22Rv1 (cell line): Measurements from ENCODE around the gene GAN.

Experiments used
- H3K27ac ChIP-seq: fragments of 450-650 bp; 2 replicates; pipeline ENCODE4 v1.5.1; 2017
- ZFX ChIP-seq: fragments of 450-650 bp; IDR thresholded peaks from 2 replicates; pipeline ENCODE4 v1.6.1; 2017; ENCODE audit warnings: antibody characterized with exemption, borderline replicate concordance
- TF ChIP-seq, protein P1 (sequence below): fragments of 450-650 bp; IDR thresholded peaks from 2 replicates; pipeline ENCODE4 v1.5.1; 2017; ENCODE audit warnings: mild to moderate bottlenecking

GAN gene

DNA sequence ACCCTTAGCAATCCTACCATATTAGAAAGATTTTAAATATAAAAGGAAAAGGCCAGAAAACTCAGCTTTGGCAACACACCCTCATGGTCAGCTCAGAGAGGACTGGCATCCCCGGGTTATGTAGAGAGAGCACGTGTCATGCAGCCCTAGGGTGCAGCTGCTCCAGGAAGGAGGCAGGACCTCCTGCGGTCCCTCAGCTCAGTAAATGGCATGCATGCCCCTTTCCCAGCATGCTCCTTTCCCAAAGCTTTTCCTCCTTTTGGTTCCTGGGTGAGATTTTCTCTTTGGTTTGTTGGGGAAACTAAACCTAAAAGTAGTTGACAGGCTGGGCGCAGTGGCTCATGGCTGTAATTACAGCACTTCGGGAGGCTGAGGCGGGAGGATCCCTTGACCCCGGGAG is 3.9 kb downstream of the GAN start:
- H3K27ac ChIP-seq: no peak overlapping the region
- TF ChIP-seq ZFX: no peak
- TF ChIP-seq, protein P1, sequence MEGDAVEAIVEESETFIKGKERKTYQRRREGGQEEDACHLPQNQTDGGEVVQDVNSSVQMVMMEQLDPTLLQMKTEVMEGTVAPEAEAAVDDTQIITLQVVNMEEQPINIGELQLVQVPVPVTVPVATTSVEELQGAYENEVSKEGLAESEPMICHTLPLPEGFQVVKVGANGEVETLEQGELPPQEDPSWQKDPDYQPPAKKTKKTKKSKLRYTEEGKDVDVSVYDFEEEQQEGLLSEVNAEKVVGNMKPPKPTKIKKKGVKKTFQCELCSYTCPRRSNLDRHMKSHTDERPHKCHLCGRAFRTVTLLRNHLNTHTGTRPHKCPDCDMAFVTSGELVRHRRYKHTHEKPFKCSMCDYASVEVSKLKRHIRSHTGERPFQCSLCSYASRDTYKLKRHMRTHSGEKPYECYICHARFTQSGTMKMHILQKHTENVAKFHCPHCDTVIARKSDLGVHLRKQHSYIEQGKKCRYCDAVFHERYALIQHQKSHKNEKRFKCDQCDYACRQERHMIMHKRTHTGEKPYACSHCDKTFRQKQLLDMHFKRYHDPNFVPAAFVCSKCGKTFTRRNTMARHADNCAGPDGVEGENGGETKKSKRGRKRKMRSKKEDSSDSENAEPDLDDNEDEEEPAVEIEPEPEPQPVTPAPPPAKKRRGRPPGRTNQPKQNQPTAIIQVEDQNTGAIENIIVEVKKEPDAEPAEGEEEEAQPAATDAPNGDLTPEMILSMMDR: no peak

DNA sequence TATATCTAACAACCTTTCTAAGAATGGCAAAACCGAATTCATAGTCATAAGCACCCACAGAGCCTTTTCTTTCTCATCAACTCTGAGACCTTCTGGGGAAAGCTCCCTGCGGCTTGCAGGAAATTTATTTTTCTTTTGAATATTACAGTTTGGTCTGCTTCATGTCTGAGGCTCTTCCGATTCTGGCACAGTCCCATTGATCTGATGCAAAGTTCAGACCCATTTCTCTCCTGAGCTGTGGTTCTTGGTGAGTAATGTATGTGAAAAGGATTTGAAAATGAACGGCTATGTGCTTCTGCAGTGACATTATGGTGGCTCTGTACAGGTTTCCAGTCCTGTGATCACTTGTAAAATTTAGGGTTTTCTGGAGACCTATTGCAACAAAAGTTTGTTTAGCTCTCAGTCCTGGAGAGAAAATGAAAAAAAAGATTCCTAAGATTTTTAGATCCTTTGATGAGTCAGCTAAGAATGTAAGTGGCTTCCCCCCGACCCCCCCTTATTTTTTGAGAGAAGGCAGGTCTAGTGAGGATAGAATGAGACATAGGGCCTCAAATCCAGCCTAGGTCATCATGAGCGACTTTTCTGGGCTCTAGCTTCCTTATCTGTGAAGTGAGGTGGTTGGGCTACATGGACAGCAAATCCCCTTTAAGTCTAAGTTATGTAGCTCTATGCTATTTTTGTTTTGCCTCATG is 4.6 kb downstream of the GAN start:
- TF ChIP-seq, protein P1: no peak
- no peak for TF ChIP-seq ZFX
- no peak overlapping the region for H3K27ac ChIP-seq

DNA sequence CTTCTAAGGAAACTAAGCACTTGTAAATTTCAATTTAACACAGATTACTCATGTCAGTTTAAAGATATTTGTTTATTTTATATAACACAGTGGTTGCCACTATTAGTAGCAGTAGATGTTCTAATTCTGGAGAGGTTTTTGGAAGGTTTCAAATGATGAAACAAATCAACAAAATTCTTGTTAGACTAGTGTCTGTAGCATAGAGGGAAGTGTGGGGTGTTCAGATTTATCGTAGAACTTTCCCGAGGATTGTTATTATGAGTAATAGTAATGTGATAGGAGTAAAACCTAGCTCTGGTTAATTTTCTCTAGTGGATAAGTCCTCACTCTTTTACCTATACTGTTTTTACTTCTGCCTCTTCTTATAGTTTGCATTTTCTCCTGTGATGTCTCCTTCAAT is 6.3 kb downstream of the GAN start:
- no peak for TF ChIP-seq ZFX
- TF ChIP-seq, protein P1: no peak
- no peak overlapping the region for H3K27ac ChIP-seq

DNA sequence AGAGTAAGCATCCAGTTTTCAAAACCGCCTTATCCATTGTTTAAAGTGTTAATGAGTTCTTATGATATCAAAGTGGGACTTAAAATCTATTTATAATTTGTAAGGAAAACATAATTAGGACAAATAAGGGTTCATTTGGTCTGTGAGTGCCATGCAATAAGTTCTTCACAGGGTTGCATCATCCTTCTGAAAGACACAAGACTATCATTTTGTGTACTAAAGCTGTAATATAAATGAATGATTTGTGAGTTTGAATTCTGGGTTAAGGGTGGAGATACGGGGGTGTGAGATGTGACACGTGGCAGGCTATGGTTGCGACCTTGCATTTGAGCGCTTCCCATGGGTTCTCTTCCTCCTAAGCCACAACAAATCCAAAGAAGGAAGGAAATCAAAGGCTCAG is 6.8 kb downstream of the GAN start:
- no peak overlapping the region for H3K27ac ChIP-seq
- TF ChIP-seq ZFX: no peak
- TF ChIP-seq, protein P1: no peak

DNA sequence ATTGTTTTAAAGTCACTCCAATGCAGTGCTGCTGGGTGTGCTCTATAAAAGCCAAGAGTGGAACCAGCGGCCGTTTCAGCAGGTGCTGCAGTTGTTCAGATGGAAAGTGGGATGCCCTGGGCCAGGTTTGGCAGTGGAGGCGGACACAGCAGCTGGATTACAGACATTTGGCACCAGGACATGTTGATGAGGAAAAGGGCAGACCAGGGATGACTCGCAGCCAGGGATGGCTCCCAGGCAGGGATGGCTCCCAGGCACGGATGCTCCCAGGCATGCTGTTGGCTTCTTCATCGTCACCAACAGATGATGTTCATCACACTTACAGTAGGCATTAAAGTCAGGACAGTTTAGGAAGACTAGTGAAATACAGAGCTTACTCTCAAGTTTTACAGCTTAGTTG is 10.0 kb downstream of the GAN start:
- no peak for TF ChIP-seq ZFX
- TF ChIP-seq, protein P1: no peak
- no peak overlapping the region for H3K27ac ChIP-seq

DNA sequence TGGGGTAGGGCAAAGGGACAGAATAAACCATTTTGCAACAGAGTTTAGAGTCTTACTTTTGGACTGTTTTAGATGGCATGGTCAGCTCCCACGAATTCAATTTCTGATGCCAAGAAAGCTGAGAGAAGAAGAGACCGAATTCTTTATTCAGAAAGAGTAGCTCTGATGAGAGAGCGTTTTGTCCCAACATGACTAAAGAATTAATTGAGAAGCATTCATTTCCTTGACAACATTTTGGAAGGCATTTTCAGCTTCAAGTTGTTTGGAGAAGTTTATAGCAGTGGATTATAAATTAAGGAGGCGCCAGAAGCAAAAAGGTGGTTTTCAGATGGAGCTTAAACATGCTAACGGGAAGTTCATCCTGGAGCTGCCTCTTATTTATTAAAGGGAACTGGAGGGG is 12.2 kb downstream of the GAN start:
- TF ChIP-seq, protein P1: no peak
- TF ChIP-seq ZFX: no peak
- H3K27ac ChIP-seq: no peak overlapping the region

DNA sequence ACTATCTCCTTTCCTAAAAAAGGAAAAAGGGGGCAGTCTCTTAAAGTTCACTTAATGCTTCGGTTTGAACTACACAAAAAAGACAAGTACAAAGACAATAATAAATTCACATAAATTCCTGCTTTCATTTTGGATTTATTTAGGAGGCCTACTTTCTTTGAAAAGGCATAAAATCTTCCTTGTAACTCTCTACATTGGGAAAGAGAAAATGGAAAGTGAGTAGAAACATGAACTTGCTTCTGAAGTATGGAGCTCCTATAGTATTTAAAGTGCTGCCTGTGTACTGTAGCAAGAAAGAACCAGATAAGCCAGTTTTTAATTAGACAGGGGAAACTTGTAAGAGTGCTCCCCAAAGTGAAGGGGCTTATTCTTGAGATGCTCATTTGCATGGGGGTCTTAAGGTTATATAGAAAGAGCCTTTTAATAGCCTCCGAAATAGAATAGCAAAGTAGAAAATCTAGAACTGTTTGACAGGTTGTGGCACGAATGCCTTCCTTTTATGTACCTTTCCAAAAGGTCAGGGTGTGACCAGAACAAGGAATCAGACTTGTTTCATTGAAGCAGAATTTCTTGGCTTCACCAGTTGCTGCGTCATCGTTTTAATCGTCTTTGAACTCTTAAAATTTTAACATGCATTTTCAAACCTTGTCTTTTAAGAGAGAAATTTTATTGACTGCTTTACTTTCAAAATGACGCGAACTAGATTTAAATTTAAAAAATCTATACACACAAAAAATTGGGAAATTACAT is 12.9 kb downstream of the GAN start:
- no peak overlapping the region for H3K27ac ChIP-seq
- TF ChIP-seq, protein P1: no peak
- TF ChIP-seq ZFX: no peak
